Liver (tissue), 3 donors: Measurements from ENCODE around the gene WWC1.

ENCODE experiments used
- RAD21 ChIP-seq, 2 donors: IDR thresholded peaks; 2 replicates each; pipeline ENCODE4 v1.6.1; 2016; ENCODE audit warnings: antibody characterized with exemption in 2 of 2, mild to moderate bottlenecking in 2 of 2
- SP1 ChIP-seq: IDR thresholded peaks from 2 replicates; pipeline ENCODE4 v1.6.1; 2018; ENCODE audit warnings: antibody characterized with exemption, mild to moderate bottlenecking
- TF ChIP-seq, protein P1 (sequence below): fragments of 150-350 bp; IDR thresholded peaks from 2 replicates; pipeline ENCODE4 v1.5.1; 2017; ENCODE audit warnings: improper control_type of control experiment, low read depth, low read length; ENCODE audit not compliant: missing input control
- TF ChIP-seq, protein P2 (sequence below): IDR thresholded peaks from 2 replicates; pipeline ENCODE4 v1.6.1; 2016; ENCODE audit warnings: antibody characterized with exemption
- TF ChIP-seq, protein P3 (sequence below): IDR thresholded peaks from 2 replicates; pipeline ENCODE4 v1.6.1; 2016; ENCODE audit warnings: antibody characterized with exemption, mild to moderate bottlenecking
- donor health status: healthy.
- donor health status: healthy.

DNA sequence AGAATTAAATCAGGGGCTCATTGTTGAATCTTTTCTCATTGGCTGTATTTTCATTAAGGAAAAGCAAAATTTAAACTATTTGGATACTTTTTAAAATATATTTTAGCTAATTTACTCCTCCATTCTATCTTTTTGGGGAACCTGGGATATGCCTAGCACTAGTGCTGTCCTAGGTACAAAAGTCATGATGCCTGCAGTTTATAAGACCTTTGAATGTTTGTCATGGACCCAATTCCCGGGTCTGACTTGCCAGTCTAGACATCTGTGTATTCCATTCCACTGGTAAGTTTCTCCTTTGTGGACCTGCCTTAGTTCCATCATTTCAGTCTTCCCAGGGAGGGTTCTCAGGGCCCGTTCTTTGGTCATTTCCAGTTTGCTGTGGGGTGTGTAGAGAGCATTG is 63.0 kb downstream of the WWC1 start:
- TF ChIP-seq, protein P1, sequence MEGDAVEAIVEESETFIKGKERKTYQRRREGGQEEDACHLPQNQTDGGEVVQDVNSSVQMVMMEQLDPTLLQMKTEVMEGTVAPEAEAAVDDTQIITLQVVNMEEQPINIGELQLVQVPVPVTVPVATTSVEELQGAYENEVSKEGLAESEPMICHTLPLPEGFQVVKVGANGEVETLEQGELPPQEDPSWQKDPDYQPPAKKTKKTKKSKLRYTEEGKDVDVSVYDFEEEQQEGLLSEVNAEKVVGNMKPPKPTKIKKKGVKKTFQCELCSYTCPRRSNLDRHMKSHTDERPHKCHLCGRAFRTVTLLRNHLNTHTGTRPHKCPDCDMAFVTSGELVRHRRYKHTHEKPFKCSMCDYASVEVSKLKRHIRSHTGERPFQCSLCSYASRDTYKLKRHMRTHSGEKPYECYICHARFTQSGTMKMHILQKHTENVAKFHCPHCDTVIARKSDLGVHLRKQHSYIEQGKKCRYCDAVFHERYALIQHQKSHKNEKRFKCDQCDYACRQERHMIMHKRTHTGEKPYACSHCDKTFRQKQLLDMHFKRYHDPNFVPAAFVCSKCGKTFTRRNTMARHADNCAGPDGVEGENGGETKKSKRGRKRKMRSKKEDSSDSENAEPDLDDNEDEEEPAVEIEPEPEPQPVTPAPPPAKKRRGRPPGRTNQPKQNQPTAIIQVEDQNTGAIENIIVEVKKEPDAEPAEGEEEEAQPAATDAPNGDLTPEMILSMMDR, result no peak
- no peak for TF ChIP-seq RAD21 (IDR thresholded peaks at IDR 0.05)
- TF ChIP-seq SP1, result no peak
- TF ChIP-seq, protein P2, sequence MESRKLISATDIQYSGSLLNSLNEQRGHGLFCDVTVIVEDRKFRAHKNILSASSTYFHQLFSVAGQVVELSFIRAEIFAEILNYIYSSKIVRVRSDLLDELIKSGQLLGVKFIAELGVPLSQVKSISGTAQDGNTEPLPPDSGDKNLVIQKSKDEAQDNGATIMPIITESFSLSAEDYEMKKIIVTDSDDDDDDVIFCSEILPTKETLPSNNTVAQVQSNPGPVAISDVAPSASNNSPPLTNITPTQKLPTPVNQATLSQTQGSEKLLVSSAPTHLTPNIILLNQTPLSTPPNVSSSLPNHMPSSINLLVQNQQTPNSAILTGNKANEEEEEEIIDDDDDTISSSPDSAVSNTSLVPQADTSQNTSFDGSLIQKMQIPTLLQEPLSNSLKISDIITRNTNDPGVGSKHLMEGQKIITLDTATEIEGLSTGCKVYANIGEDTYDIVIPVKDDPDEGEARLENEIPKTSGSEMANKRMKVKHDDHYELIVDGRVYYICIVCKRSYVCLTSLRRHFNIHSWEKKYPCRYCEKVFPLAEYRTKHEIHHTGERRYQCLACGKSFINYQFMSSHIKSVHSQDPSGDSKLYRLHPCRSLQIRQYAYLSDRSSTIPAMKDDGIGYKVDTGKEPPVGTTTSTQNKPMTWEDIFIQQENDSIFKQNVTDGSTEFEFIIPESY, result no peak
- TF ChIP-seq, protein P3, sequence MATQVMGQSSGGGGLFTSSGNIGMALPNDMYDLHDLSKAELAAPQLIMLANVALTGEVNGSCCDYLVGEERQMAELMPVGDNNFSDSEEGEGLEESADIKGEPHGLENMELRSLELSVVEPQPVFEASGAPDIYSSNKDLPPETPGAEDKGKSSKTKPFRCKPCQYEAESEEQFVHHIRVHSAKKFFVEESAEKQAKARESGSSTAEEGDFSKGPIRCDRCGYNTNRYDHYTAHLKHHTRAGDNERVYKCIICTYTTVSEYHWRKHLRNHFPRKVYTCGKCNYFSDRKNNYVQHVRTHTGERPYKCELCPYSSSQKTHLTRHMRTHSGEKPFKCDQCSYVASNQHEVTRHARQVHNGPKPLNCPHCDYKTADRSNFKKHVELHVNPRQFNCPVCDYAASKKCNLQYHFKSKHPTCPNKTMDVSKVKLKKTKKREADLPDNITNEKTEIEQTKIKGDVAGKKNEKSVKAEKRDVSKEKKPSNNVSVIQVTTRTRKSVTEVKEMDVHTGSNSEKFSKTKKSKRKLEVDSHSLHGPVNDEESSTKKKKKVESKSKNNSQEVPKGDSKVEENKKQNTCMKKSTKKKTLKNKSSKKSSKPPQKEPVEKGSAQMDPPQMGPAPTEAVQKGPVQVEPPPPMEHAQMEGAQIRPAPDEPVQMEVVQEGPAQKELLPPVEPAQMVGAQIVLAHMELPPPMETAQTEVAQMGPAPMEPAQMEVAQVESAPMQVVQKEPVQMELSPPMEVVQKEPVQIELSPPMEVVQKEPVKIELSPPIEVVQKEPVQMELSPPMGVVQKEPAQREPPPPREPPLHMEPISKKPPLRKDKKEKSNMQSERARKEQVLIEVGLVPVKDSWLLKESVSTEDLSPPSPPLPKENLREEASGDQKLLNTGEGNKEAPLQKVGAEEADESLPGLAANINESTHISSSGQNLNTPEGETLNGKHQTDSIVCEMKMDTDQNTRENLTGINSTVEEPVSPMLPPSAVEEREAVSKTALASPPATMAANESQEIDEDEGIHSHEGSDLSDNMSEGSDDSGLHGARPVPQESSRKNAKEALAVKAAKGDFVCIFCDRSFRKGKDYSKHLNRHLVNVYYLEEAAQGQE, result no peak
